NB4 (cell line): ENCODE measurements around the gene XCR1.

Source experiments
- MAX ChIP-seq: IDR thresholded peaks from 2 replicates; pipeline ENCODE4 v1.6.1; 2011; ENCODE audit warnings: low read depth, low read length
- MYC ChIP-seq: IDR thresholded peaks from 2 replicates; pipeline ENCODE4 v1.6.1; 2011; ENCODE audit warnings: low read depth, low read length
- POLR2A ChIP-seq: IDR thresholded peaks from 2 replicates; pipeline ENCODE4 v1.6.1; 2011; ENCODE audit warnings: mild to moderate bottlenecking; ENCODE audit not compliant: insufficient read length; ENCODE audit errors: extremely low read depth
- TF ChIP-seq, protein P1 (sequence below): IDR thresholded peaks from one replicate; pipeline ENCODE4 v1.5.1; 2012; ENCODE audit warnings: low read depth, low read length

DNA sequence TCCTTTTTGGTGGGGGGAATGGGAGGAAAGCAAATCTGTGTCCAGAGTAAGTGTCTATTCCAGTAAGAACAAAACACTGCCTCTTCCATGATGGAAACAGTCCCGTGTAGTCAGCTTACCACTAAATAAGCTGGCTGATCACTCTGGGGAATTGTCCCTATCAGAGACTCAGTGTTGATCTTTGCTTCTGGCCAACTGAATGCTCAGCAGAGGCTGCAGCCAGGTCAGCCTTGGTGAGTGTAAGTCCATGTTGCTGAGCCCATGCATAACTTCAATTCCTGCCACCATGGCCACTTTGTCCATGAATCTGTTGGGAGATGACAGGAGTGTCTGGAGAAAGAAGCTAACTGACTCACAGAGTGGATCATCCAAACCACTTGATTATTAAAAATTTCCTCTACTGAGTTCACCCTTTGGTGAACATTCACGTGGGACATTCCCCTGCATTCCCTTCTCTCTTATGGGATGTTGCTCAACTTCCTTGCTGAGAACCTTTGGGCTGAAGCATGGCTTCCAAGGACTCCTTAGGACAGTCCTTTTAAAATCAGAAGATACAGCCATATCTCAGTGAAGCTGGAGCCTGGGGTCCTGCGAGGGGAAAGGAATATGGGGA, 33.9 kb upstream of the XCR1 start:
- TF ChIP-seq, protein P1, sequence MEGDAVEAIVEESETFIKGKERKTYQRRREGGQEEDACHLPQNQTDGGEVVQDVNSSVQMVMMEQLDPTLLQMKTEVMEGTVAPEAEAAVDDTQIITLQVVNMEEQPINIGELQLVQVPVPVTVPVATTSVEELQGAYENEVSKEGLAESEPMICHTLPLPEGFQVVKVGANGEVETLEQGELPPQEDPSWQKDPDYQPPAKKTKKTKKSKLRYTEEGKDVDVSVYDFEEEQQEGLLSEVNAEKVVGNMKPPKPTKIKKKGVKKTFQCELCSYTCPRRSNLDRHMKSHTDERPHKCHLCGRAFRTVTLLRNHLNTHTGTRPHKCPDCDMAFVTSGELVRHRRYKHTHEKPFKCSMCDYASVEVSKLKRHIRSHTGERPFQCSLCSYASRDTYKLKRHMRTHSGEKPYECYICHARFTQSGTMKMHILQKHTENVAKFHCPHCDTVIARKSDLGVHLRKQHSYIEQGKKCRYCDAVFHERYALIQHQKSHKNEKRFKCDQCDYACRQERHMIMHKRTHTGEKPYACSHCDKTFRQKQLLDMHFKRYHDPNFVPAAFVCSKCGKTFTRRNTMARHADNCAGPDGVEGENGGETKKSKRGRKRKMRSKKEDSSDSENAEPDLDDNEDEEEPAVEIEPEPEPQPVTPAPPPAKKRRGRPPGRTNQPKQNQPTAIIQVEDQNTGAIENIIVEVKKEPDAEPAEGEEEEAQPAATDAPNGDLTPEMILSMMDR: no peak
- TF ChIP-seq POLR2A: no peak
- TF ChIP-seq MAX: no peak
- no peak for TF ChIP-seq MYC
